ENCODE results near the gene DSCAML1.
"Not testable (repeated sequence)": the region's sequence is repeated elsewhere in the genome, so short reads cannot be mapped to it uniquely, and the experiment has no call there.

DSCAML1 gene

GRCh38 chr11:117418737-117419481 is 378.1 kb downstream of the DSCAML1 start:
- no peak for DNase-seq (ENCODE audit: low read depth in 2 of 2, low spot score in 1 of 2)

DNA sequence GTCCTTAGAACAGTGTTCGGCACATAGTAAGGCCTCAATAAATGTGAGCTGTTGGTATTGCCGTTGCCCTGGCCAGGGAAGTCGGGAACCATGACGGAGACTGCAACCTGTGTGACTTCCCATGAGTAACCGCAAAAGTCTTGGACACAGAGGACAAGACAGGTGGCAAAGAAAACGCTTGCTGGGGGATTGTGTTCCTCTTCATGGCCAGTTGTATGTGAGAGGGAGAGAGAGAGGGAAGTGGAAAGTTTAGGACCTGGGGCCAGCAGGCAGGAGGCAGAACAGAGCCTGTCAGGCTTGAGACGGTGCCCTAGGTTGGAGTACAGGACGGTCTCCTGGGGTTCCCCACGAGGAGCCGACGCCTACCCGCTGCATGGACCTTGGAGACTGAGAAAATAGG is 379.2 kb downstream of the DSCAML1 start:
- DNase-seq (ENCODE audit: low read depth in 2 of 2, low spot score in 1 of 2): no peak

DNA sequence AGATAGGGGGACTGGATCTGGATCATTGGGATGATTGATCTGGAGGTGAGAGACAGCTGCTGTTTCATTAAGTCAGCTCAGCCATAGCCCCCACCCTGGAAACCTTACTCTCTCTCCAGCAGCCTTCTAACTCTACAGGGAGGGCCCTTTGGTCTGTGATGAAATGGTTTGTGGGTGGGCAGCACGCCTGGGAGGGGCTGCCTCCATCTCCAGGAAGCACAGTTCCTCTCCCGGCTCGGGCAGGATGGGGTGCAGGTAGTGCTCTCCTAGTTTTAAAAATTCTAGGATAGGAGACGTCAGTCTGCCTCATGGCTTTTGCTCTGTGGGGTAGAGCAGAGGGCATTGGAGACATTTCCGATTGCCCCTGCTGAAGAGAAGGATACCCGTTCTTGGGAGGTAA is 379.7 kb downstream of the DSCAML1 start:
- no peak for DNase-seq (ENCODE audit: low read depth in 2 of 2, low spot score in 1 of 2)

GRCh38 chr11:117415358-117415896 is 381.6 kb downstream of the DSCAML1 start:
- DNase-seq (ENCODE audit: low read depth in 2 of 2, low spot score in 1 of 2): no peak

DNA sequence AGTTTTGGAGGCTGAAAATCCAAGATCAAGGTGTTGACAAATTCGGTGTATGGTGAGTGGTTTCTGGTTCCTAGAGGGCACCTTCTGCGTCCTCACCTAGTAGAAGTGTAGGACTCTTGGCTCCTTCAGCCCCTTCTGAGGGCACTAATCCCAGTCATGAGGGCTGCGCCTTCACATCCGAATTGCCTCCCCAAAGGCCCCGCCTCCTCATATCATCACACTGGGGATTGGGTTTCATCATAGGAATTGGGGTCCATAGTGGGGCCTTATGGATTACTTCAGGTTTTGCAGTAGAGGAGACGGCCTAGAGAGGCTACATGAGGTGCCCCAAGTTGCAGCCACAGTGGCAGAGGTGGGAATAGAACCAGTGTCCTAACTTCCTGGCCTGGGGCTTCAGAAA is 382.3 kb downstream of the DSCAML1 start:
- DNase-seq (ENCODE audit: low read depth in 2 of 2, low spot score in 1 of 2): no peak

GRCh38 chr11:117413616-117414015 is 383.4 kb downstream of the DSCAML1 start:
- DNase-seq (ENCODE audit: low read depth in 2 of 2, low spot score in 1 of 2): no peak

- DNase-seq (ENCODE audit: low read depth in 2 of 2, low spot score in 1 of 2): no peak
These were observed 384.3 kb downstream of the DSCAML1 start for GRCh38 chr11:117412653-117413275.

- no peak for DNase-seq (ENCODE audit: low read depth in 2 of 2, low spot score in 1 of 2)
These were observed 384.8 kb downstream of the DSCAML1 start for GRCh38 chr11:117412176-117412575.

DNA sequence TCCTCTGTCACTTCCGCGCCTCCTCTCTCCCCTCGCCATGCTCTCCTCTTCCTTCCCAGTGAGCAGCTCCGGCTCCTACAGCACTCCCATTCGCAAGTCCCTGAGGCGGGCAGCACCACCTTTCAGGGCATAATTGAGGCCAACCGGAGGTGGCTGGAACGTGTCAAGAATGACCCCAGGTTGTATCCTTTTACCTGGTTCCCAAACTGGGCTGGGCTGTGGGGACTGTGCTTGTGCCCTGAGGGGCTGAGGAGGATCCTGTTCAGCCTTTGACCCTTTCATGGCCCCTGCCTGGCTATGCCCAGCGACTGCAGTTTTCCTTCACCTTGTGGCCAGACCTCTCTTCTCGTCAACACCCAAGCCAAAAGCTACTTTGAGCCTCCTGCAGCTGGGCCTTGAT is 385.3 kb downstream of the DSCAML1 start:
- DNase-seq (ENCODE audit: low read depth in 2 of 2, low spot score in 1 of 2): no peak

DNA sequence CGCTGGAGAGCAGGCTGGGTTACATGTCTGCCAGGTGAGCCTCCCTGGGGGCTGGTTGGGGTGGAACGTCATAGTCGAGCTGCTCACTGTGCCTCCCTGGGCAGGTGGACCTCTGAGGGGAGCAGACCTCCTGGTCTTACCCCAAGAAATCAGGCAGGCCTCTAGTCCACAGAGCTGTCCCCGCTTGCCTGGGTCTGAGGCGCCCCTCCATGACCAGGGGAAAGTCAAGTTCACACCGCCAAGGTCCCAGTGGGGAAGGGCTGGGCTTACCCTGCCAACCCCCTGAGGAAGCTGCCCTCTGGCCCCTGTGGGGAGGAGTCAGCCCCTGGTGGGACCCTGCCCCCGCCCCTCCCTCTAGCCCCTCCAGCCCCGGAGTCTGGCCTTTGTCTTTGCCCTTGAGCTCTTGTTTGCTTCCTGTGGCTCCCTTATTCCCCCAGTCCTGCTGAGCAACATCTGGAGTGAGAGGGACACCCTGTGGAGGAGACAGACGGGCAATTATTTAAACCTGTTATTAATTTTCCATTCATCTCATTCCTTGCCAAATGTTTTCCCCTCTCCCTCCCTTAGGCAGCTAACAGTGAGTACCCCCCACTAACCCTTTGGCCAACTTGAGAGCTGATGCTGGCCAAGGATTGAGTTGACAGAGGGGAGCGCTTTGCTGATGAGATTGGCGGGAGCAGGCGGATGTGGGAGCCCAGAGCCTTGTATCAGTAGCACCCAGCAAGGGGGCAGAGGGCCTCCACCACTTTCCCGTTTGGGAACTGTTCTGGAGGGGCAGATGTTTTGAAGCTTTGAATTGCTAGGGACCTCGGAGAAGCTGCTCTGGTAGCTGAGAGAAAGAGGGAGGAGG is 385.9 kb downstream of the DSCAML1 start:
- no peak for DNase-seq (ENCODE audit: low read depth in 2 of 2, low spot score in 1 of 2)

- DNase-seq (ENCODE audit: low read depth in 2 of 2, low spot score in 1 of 2): no peak
These were observed 386.8 kb downstream of the DSCAML1 start for GRCh38 chr11:117410238-117410637.

DNA sequence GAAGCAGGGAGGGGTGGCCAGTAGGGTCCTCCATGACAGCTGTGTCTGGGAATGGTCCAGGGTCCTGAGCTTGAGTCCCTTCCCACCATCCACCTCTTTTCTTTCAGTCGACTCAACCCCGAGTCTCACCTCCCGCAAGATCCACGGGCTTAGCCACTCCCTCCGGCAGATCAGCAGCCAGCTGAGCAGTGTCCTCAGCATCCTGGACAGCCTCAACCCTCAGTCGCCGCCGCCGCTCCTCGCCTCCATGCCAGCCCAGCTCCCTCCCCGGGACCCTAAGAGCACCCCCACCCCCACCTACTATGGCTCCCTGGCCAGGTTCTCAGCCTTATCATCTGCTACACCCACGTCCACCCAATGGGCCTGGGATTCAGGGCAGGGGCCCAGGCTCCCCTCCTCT is 387.5 kb downstream of the DSCAML1 start:
- no peak for DNase-seq (ENCODE audit: low read depth in 2 of 2, low spot score in 1 of 2)

GRCh38 chr11:117408356-117408755 is 388.7 kb downstream of the DSCAML1 start:
- no peak for DNase-seq (ENCODE audit: low read depth in 2 of 2, low spot score in 1 of 2)

GRCh38 chr11:117407016-117407415 is 390.0 kb downstream of the DSCAML1 start:
- DNase-seq (ENCODE audit: low read depth in 2 of 2, low spot score in 1 of 2): no peak

- not testable (repeated sequence) for DNase-seq (ENCODE audit: low read depth in 2 of 2, low spot score in 1 of 2)
These were observed 391.1 kb downstream of the DSCAML1 start for GRCh38 chr11:117405898-117406297.

DNA sequence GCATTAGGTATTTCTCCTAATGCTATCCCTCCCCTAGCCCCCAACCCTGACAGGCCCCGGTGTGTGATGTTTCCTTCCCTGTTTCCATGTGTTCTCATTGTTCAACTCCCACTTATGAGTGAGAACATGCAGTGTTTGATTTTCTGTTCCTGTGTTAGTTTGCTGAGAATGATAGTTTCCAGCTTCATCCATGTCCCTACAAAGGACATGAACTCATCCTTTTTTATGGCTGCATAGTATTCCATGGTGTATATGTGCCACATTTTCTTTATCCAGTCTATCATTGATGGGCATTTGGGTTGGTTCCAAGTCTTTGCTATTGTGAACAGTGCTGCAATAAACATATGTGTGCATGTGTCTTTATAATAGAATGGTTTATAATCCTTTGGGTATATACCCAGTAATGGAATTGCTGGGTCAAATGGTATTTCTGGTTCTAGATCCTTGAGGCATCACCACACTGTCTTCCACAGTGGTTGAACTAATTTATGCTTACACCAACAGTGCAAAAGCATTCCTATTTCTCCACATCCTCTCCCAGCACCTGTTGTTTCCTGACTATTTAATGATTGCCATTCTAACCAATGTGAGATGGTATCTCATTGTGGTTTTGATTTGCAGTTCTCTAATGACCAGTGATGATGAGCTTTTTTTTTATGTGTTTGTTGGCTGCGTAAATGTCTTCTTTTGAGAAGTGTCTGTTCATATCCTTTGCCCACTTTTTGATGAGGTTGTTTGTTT is 397.7 kb downstream of the DSCAML1 start:
- not testable (repeated sequence) for DNase-seq (ENCODE audit: low read depth in 2 of 2, low spot score in 1 of 2)

GRCh38 chr11:117398618-117399017 is 398.4 kb downstream of the DSCAML1 start:
- DNase-seq (ENCODE audit: low read depth in 2 of 2, low spot score in 1 of 2): not testable (repeated sequence)

DNA sequence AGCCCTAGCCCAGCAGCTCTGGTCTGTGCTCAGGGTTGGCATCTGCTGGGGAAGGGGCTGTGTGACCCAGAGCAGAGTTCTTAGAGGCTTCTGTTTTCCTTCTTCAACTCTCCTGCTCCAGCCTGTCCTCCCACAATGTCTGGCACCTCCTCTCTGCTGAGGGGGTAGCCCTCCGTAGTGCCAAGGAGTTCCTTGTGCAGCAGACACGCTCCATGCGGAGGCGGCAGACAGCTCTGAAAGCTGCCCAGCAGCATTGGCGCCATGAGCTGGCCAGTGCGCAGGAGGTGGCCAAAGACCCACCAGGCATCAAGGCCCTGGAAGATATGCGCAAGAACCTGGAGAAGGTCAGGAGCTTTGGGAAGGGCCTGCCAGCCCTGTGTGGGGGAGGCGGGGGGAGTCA is 400.0 kb downstream of the DSCAML1 start:
- DNase-seq (ENCODE audit: low read depth in 2 of 2, low spot score in 1 of 2): no peak

GRCh38 chr11:117395476-117395875 is 401.5 kb downstream of the DSCAML1 start:
- DNase-seq (ENCODE audit: low read depth in 2 of 2, low spot score in 1 of 2): no peak

DNA sequence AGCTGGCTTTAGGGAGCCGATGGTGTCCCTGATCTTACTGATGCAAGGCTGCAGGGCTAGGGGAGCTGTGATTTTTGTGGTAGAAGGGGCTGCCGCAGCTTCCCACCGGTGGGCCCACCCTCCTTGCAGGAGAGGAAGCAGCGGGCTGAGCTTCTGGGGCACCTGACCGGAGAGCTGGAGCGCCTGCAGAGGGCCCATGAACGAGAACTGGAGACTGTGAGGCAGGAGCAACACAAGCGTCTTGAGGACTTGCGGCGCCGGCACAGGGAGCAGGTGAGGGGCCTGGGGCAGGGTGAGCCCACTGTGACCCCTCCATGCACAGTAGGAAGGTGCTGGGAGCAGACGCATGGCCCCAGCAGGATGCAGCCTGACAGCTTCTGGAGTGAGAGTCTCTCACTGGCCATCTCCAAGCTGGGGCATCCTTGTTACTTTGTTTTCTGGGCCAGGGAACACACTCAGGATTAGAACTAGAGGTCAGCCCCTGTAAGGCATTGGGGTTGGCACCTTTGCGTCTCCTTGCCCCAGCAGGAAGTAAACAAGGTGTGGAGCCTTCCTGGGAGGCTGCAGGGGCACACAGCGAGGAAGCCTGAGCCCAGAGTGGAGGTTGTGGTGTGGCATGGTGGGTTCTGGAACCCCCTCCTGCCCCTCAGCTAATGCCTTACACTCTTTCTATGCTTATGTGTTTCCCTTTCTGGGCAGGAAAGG is 402.6 kb downstream of the DSCAML1 start:
- DNase-seq (ENCODE audit: low read depth in 2 of 2, low spot score in 1 of 2): no peak
